ENCODE measurements around the gene NEU3. TPM values are rescaled to one million over a fixed set of nuclear protein-coding genes. Genes with fewer than 3 reads are reported as not detected.
A peak's percentile ranks its signal among the peaks of the same experiment; 100 is the strongest.

NEU3 gene, protein sequence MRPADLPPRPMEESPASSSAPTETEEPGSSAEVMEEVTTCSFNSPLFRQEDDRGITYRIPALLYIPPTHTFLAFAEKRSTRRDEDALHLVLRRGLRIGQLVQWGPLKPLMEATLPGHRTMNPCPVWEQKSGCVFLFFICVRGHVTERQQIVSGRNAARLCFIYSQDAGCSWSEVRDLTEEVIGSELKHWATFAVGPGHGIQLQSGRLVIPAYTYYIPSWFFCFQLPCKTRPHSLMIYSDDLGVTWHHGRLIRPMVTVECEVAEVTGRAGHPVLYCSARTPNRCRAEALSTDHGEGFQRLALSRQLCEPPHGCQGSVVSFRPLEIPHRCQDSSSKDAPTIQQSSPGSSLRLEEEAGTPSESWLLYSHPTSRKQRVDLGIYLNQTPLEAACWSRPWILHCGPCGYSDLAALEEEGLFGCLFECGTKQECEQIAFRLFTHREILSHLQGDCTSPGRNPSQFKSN
- total RNA-seq (10 to 100 TPM; 14.0 to 26.7 (median 18.0) TPM), polyA plus RNA-seq (1 to 10 TPM; 1.8 to 9.3 (median 4.3) TPM)
- long read RNA-seq, donor 1, full-length matches to known transcripts = 8 of 26 reads
- long read RNA-seq, donor 1, partial matches to known transcripts = 4 of 26 reads
- long read RNA-seq, donor 1, other reads (novel, unspliced or antisense) = 14 of 26 reads
- long read RNA-seq, donor 2, full-length matches to known transcripts = 6 of 17 reads
- long read RNA-seq, donor 2, partial matches to known transcripts = 3 of 17 reads
- long read RNA-seq, donor 2, other reads (novel, unspliced or antisense) = 8 of 17 reads

DNA sequence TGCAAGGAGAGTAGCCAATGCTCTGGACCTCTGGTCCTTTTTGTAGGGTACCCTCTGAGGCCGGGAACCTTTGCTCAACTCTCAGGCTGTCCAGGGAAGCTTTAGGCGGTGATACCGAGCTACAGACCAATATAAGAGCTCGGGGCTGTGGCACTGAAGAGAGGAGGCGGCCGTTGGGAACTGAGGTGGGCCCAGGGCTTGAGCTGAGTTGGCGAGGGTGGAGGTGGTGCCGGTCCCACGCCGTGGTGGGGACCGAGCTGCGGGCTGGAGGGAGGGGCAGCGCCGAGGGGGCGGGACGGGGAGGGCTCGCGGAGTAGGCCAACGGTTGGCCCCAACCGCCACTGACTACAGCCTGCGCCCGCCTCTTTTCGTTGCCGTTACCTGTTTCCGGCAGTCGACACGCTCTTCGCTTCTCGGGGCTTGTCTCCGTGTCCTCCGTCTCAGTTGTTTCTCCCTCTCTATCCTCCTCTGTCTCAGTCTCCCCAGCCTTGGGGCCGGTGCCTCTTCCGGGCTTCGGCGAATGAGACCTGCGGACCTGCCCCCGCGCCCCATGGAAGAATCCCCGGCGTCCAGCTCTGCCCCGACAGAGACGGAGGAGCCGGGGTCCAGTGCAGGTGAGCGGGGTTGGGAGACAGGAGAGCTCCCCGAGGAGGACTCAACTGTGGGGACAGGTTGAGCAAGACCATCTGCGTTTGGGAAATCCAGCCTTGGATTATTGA is at the start of gene NEU3:
TSS of gene NEU3 (plus strand) at position 393 of the 719 bp plus-strand sequence. CDS start at position 521, 128 bp downstream.
- intact Hi-C loops (cut with DNase I) = loop anchor here (2.0 to 5.0 kb wide), 2 partner anchors 40 to 41 kb away; partner anchors contain the start of genes SPCS2 (in 2 of the 2) and XRRA1 (in 2 of the 2)

DNA sequence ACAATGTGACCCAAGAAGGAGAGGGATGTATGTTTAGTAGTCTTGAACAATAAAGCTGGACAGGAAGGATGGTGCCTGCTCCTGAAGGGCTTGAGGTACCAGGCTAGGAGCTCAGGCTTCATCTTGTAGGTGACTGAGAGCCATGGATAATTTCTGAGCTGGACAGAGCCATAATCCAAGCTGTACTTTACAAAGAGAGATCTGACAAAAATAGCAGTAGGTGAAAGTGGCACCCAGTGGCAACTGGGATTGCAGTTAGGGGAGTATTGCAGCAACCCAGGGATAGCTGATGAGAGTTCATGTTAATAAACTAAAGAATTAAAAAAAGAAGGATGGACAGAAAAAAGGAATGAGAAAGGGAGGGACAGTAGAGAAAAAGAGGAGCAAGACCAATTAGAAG is 47.2 kb upstream of the NEU3 start:
- no peaks in the 10 kb centered on the region for H3K9me3 ChIP-seq
- H3K27ac ChIP-seq = no peak overlapping the region
- H3K36me3 ChIP-seq (ENCODE audit: insufficient read depth in 1 of 2, low read depth in 1 of 2) = peaks cover 13 to 52% of the 10 kb centered on the region in 2 donors
- intact Hi-C loops (cut with DNase I) = no loop called here
- DNase-seq = no peak
- H3K4me1 ChIP-seq = no peaks in the 10 kb centered on the region
- no peak for ATAC-seq
- H3K4me3 ChIP-seq = no peak overlapping the region
- H3K27me3 ChIP-seq (ENCODE audit: insufficient read depth in 3 of 3, low read length in 2 of 3) = no peaks in the 10 kb centered on the region
- TF ChIP-seq, protein P1, sequence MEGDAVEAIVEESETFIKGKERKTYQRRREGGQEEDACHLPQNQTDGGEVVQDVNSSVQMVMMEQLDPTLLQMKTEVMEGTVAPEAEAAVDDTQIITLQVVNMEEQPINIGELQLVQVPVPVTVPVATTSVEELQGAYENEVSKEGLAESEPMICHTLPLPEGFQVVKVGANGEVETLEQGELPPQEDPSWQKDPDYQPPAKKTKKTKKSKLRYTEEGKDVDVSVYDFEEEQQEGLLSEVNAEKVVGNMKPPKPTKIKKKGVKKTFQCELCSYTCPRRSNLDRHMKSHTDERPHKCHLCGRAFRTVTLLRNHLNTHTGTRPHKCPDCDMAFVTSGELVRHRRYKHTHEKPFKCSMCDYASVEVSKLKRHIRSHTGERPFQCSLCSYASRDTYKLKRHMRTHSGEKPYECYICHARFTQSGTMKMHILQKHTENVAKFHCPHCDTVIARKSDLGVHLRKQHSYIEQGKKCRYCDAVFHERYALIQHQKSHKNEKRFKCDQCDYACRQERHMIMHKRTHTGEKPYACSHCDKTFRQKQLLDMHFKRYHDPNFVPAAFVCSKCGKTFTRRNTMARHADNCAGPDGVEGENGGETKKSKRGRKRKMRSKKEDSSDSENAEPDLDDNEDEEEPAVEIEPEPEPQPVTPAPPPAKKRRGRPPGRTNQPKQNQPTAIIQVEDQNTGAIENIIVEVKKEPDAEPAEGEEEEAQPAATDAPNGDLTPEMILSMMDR (IDR thresholded peaks at IDR 0.05) = no peak

More for the DNA sequence above, at the start of gene NEU3:
- DNase-seq (peak; percentile 79 to 89), ATAC-seq (peak; percentile 90 to 94 (median 92))
- Histone ChIP-seq H3K27me3 (ENCODE audit: insufficient read depth in 3 of 3, low read length in 2 of 3) (no peaks in the 10 kb centered on the region), H3K9me3 (no peaks in the 10 kb centered on the region), H3K4me3 (peak within 1 kb of the TSS; percentile 95), H3K4me1 (peaks cover 20% of the 10 kb centered on the region), H3K27ac (peak within 1 kb of the TSS; percentile 93), H3K36me3 (ENCODE audit: insufficient read depth in 1 of 2, low read depth in 1 of 2) (peaks cover 0 to 3% of the 10 kb centered on the region in 2 donors)
- TF ChIP-seq, protein P1 (IDR thresholded peaks at IDR 0.05) = no peak
- WGBS, 3 donors = 0 to 2% (median 1%) methylated on average over 34 to 46 of the region's 46 CpGs

DNA sequence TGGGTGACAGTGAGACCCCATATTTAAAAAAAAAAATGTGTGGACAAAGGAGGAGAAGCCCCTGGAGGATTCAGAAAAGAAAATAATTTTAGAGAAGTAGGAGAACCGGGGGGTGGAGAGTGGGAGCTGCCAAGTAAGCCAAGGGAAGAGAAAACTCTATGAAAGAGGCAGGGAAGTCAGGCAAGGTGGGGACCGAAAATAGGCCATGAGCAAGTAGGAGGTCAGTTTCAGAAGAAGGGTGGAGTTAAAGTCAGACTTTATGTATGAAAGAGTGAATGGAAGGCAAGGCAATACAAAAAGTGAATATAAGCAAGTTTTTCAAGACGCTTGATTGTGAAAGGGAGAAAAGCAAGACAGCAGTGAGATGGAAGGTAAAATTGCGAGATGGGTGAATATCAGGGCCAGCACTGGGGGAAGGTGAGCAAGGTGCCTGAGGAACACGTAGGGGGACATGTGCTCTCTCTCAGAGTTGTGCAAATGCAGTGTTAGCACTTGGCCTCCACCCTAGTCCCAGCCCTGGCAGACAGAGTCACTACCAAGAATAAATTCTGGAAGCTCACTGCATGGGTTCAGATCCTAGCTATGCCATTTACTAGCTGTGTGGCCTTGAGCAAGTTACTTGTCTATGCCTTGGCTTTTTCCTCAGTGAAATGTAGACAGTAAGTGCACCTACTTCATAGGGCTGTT is 46.5 kb upstream of the NEU3 start:
- intact Hi-C loops (cut with DNase I) = no loop called here
- Histone ChIP-seq H3K27ac (no peak overlapping the region), H3K9me3 (no peaks in the 10 kb centered on the region), H3K4me3 (no peak overlapping the region), H3K27me3 (ENCODE audit: insufficient read depth in 3 of 3, low read length in 2 of 3) (no peaks in the 10 kb centered on the region), H3K4me1 (no peaks in the 10 kb centered on the region), H3K36me3 (ENCODE audit: insufficient read depth in 1 of 2, low read depth in 1 of 2) (peaks cover 10 to 50% of the 10 kb centered on the region in 2 donors)
- 74 to 89% (median 79%) methylated on average over 5 of the region's 5 CpGs for WGBS, 3 donors
- DNase-seq (no peak), ATAC-seq (peak in 3 of 4 donors; percentile 54 to 66 (median 57))
- TF ChIP-seq, protein P1 (IDR thresholded peaks at IDR 0.05) = no peak

DNA sequence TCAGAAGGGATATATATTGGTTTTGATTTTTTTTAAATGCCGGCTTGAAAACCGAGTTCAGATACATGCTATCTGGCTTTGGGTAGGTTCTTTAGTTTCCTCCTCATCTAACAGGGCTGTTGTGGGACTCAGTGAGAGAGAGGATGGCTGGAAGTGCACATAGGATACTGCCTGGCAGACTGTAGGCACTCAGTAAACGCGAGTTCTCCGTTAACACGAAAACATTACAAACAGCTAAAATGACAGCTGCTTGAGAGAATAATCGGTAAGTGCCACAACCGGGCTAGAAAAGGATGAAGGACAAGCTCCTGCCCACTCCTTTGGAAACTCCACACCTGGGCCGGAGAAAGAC is 40.2 kb upstream of the NEU3 start:
- peak overlapping the region; percentile 84 for H3K4me3 ChIP-seq
- intact Hi-C loops (cut with DNase I) = loop anchor here (2.0 to 5.0 kb wide), 3 partner anchors 39 to 64 kb away; partner anchors contain the start of gene NEU3 (in 2 of the 2)
- H3K27me3 ChIP-seq (ENCODE audit: insufficient read depth in 3 of 3, low read length in 2 of 3) = no peaks in the 10 kb centered on the region
- WGBS, 3 donors = 0 to 1% (median 1%) methylated on average over 9 of the region's 9 CpGs
- TF ChIP-seq, protein P1 (IDR thresholded peaks at IDR 0.05) = no peak
- peaks cover 0 to 22% of the 10 kb centered on the region in 2 donors for H3K36me3 ChIP-seq (ENCODE audit: insufficient read depth in 1 of 2, low read depth in 1 of 2)
- ATAC-seq = peak; percentile 15 to 48 (median 22)
- H3K9me3 ChIP-seq = no peaks in the 10 kb centered on the region
- peaks cover 19% of the 10 kb centered on the region for H3K4me1 ChIP-seq
- DNase-seq = no peak
- H3K27ac ChIP-seq = peak overlapping the region; percentile 89
